Calu3 (cell line): ENCODE measurements around the gene ZBTB2. TPM values are rescaled to one million over a fixed set of nuclear protein-coding genes. Genes with fewer than 3 reads are reported as not detected.

Experiments
- BruUV-seq: library from RNA; stranded (reverse); fragments of 400-500 nt; replicated peaks from 2 replicates; lab custom pipeline; 2021; lab: Mats Ljungman, UMichigan
- CTCF ChIA-PET: fragments of 300-600 bp; sonication (Branson Sonifier 250); formaldehyde crosslinking; loops from one replicate; lab custom pipeline; 2022; ENCODE audit warnings: antibody characterized with exemption; lab: Charles Lee
- DNase-seq: peaks from one replicate; pipeline ENCODE4 v3.0.0; 2022
- H3K27ac Mint-ChIP-seq: one replicate; pipeline ENCODE4 v1.8.0; 2022; ENCODE audit warnings: mixed read lengths; ENCODE audit not compliant: unreplicated experiment
- H3K27me3 Mint-ChIP-seq: one replicate; pipeline ENCODE4 v1.8.0; 2022; ENCODE audit warnings: mixed read lengths; ENCODE audit not compliant: unreplicated experiment
- H3K36me3 Mint-ChIP-seq: one replicate; pipeline ENCODE4 v1.8.0; 2022; ENCODE audit warnings: mild to moderate bottlenecking, moderate library complexity, mixed read lengths; ENCODE audit not compliant: insufficient read depth, unreplicated experiment
- H3K4me1 Mint-ChIP-seq: one replicate; pipeline ENCODE4 v1.8.0; 2022; ENCODE audit warnings: mild to moderate bottlenecking, low read depth, mixed read lengths; ENCODE audit not compliant: unreplicated experiment
- H3K4me3 Mint-ChIP-seq: one replicate; pipeline ENCODE4 v1.8.0; 2022; ENCODE audit warnings: mild to moderate bottlenecking, low read depth, moderate library complexity, mixed read lengths; ENCODE audit not compliant: unreplicated experiment
- H3K9me3 Mint-ChIP-seq: one replicate; pipeline ENCODE4 v1.8.0; 2022; ENCODE audit warnings: low read depth, mixed read lengths; ENCODE audit not compliant: unreplicated experiment
- CTCF ChIP-seq: fragments of 200-600 bp; IDR thresholded peaks from one replicate; pipeline ENCODE4 v1.8.0; 2022; ENCODE audit warnings: antibody characterized with exemption; ENCODE audit not compliant: unreplicated experiment
- intact Hi-C: fragments of 100-400 bp; cut with micrococcal nuclease; formaldehyde crosslinking; loops from one replicate; pipeline ENCODE4 v1.10.0; 2022; ENCODE audit not compliant: unreplicated experiment
- total RNA-seq: library from RNA; stranded (reverse); gene quantifications from 2 replicates; pipeline ENCODE4 v1.2.3, GENCODE V29; 2022

Gene ZBTB2
- total RNA-seq, 1 experiment from 2014 or later, result 15.7 TPM

GRCh38 chr6:151403919-151404308 lies 12.6 kb upstream of the ZBTB2 start:
- no peak for TF ChIP-seq CTCF
- no peak for DNase-seq
- intact Hi-C loops, result no loop called here
- Mint-ChIP-seq H3K36me3 (peaks cover 28% of the 10 kb centered on the region), H3K9me3 (no peaks in the 10 kb centered on the region), H3K27ac (no peak overlapping the region), H3K4me3 (no peak overlapping the region), H3K27me3 (no peaks in the 10 kb centered on the region), H3K4me1 (no peaks in the 10 kb centered on the region)
- BruUV-seq, result no TSS peak
- CTCF ChIA-PET, result no interaction called here

GRCh38 chr6:151402228-151402627 lies 10.9 kb upstream of the ZBTB2 start:
- no peaks in the 10 kb centered on the region for H3K27me3 Mint-ChIP-seq
- no peak for DNase-seq
- H3K27ac Mint-ChIP-seq, result no peak overlapping the region
- H3K4me3 Mint-ChIP-seq, result no peak overlapping the region
- no peak for TF ChIP-seq CTCF
- peaks cover 23% of the 10 kb centered on the region for H3K36me3 Mint-ChIP-seq
- H3K4me1 Mint-ChIP-seq, result no peaks in the 10 kb centered on the region
- CTCF ChIA-PET, result no interaction called here
- no TSS peak for BruUV-seq
- intact Hi-C loops, result no loop called here
- H3K9me3 Mint-ChIP-seq, result no peaks in the 10 kb centered on the region

GRCh38 chr6:151400473-151400872 lies 9.1 kb upstream of the ZBTB2 start:
- CTCF ChIA-PET, result no interaction called here
- no peak overlapping the region for H3K27ac Mint-ChIP-seq
- peaks cover 11% of the 10 kb centered on the region for H3K36me3 Mint-ChIP-seq
- TF ChIP-seq CTCF, result no peak
- no peaks in the 10 kb centered on the region for H3K27me3 Mint-ChIP-seq
- H3K9me3 Mint-ChIP-seq, result no peaks in the 10 kb centered on the region
- intact Hi-C loops, result no loop called here
- no peak overlapping the region for H3K4me3 Mint-ChIP-seq
- no peaks in the 10 kb centered on the region for H3K4me1 Mint-ChIP-seq
- no TSS peak for BruUV-seq
- no peak for DNase-seq

- no peak for TF ChIP-seq CTCF
- DNase-seq, result no peak
- intact Hi-C loops, result no loop called here
- Mint-ChIP-seq H3K27me3 (no peaks in the 10 kb centered on the region), H3K4me1 (no peaks in the 10 kb centered on the region), H3K36me3 (peaks cover 14% of the 10 kb centered on the region), H3K4me3 (no peak overlapping the region), H3K9me3 (no peaks in the 10 kb centered on the region), H3K27ac (no peak overlapping the region)
- CTCF ChIA-PET, result no interaction called here
- BruUV-seq, result no TSS peak
Measured at GRCh38 chr6:151399679-151400078, 8.3 kb upstream of the ZBTB2 start.
